Uterus (tissue), 2 donors: ENCODE data around the gene DRAM1.

Experiments
- CTCF ChIP-seq, 4 experiments: fragments of 200-600 bp in 2 of 4; fragments of 450-650 bp in 2 of 4; sonication (generic) in 2 of 4; IDR thresholded peaks; one replicate each; pipeline ENCODE4 v1.5.1; 2016 to 2019; ENCODE audit warnings: antibody characterized with exemption in 4 of 4, mild to moderate bottlenecking in 2 of 4, moderate library complexity in 1 of 4
- POLR2A ChIP-seq, 2 donors: fragments of 450-650 bp; IDR thresholded peaks; one replicate each; pipeline ENCODE4 v1.6.1; 2016; ENCODE audit warnings: antibody characterized with exemption in 2 of 2, mild to moderate bottlenecking in 1 of 2, moderate library complexity in 1 of 2

- TF ChIP-seq CTCF (IDR thresholded peaks at IDR 0.05) (no peak), POLR2A (IDR thresholded peaks at IDR 0.05) (no peak)
Measured at GRCh38 chr12:101857043-101857558, 20.3 kb upstream of the DRAM1 start.
